K562 (cell line): ENCODE results near the gene COL10A1.

Experiments
- CTCF ChIP-seq, 3 experiments: IDR thresholded peaks in 2 of 3; conservative IDR thresholded peaks in 1 of 3; 2 replicates each; pipeline ENCODE4 v1.5.1; 2011 to 2012; ENCODE audit warnings: low read length in 3 of 3, mild to moderate bottlenecking in 3 of 3, control low read depth in 2 of 3, improper control_type of control experiment in 1 of 3, inconsistent platforms in 1 of 3, low read depth in 1 of 3, mixed read lengths in 1 of 3, moderate library complexity in 1 of 3; ENCODE audit not compliant: insufficient read depth in 2 of 3
- EZH2 ChIP-seq: IDR thresholded peaks from 2 replicates; pipeline ENCODE4 v1.6.1; 2012; ENCODE audit warnings: low read depth, mild to moderate bottlenecking, inconsistent platforms, low read length, borderline replicate concordance
- FOXP1 ChIP-seq: sonication (generic); formaldehyde crosslinking; IDR thresholded peaks from 2 replicates; pipeline ENCODE4 v1.8.0; 2022; ENCODE audit warnings: mild to moderate bottlenecking, missing genetic modification reagents
- HNRNPUL1 ChIP-seq: fragments of 200-400 bp; formaldehyde crosslinking; IDR thresholded peaks from 2 replicates; pipeline ENCODE4 v1.6.1; 2017; ENCODE audit warnings: low read length
- MLX ChIP-seq, 2 experiments: fragments of 450-650 bp in 1 of 2; sonication (generic) in 1 of 2; formaldehyde crosslinking; conservative IDR thresholded peaks; 2 replicates each; pipeline versions ENCODE4 v1.4.0 to v1.8.1; 2020 to 2022; ENCODE audit warnings: mild to moderate bottlenecking in 1 of 2, missing genetic modification reagents in 1 of 2
- POLR2A ChIP-seq: fragments of 450-650 bp; conservative IDR thresholded peaks from 2 replicates; pipeline ENCODE4 v1.6.1; 2016
- POLR2AphosphoS5 ChIP-seq: IDR thresholded peaks from 2 replicates; pipeline ENCODE4 v1.6.1; 2011; ENCODE audit warnings: mild to moderate bottlenecking, low read depth, low read length, moderate library complexity; ENCODE audit not compliant: control insufficient read depth, insufficient read depth
- SMC3 ChIP-seq: conservative IDR thresholded peaks from 2 replicates; pipeline ENCODE4 v1.6.1; 2011; ENCODE audit warnings: low read depth, low read length, improper control_type of control experiment; ENCODE audit not compliant: insufficient read depth
- SOX6 ChIP-seq: fragments of 450-650 bp; IDR thresholded peaks from 2 replicates; pipeline ENCODE4 v1.6.1; 2014; ENCODE audit warnings: mild to moderate bottlenecking
- SREBF2 ChIP-seq: sonication (generic); formaldehyde crosslinking; IDR thresholded peaks from 2 replicates; pipeline ENCODE4 v1.4.0; 2020; ENCODE audit warnings: mild to moderate bottlenecking, missing genetic modification reagents
- ZKSCAN8 ChIP-seq: fragments of 200-800 bp; sonication (Bioruptor generic); IDR thresholded peaks from 2 replicates; pipeline ENCODE4 v1.6.1; 2016; ENCODE audit warnings: missing genetic modification characterization, missing compliant biosample characterization
- ZNF431 ChIP-seq: sonication (generic); formaldehyde crosslinking; IDR thresholded peaks from 2 replicates; pipeline ENCODE4 v1.8.0; 2022; ENCODE audit warnings: mild to moderate bottlenecking, missing genetic modification reagents
- ZNF785 ChIP-seq: fragments of 250-450 bp; sonication (Bioruptor Pico); IDR thresholded peaks from 2 replicates; pipeline ENCODE4 v1.4.0; 2020; ENCODE audit warnings: mild to moderate bottlenecking

GRCh38 chr6:116156405-116157326, 30.7 kb upstream of the COL10A1 start:
- TF ChIP-seq FOXP1 (no peak), POLR2A (no peak), EZH2 (no peak), CTCF (IDR thresholded peaks at IDR 0.05 in 2 of 3, conservative IDR thresholded peaks at IDR 0.05 in 1 of 3; ENCODE audit: insufficient read depth in 2 of 3, low read depth in 1 of 3, low read length in 3 of 3) (no peak), SOX6 (peak; percentile 67), ZNF431 (CRISPR knock-in tag) (no peak), ZNF785 (CRISPR knock-in tag) (no peak), HNRNPUL1 (no peak), ZKSCAN8 (CRISPR knock-in tag) (no peak), MLX (CRISPR knock-in tag; conservative IDR thresholded peaks at IDR 0.05) (no peak), SREBF2 (CRISPR knock-in tag) (no peak), POLR2AphosphoS5 (no peak), SMC3 (no peak)
